GM15510 (cell line): ENCODE measurements around the gene GEMIN7.

Experiments
- POLR2A ChIP-seq: IDR thresholded peaks from 3 replicates; pipeline ENCODE4 v1.6.1; 2011; ENCODE audit warnings: borderline replicate concordance; ENCODE audit not compliant: insufficient read length; ENCODE audit errors: extremely low read depth

The GEMIN7 gene

GRCh38 chr19:45137179-45137761, 58.2 kb downstream of the GEMIN7 start:
- TF ChIP-seq POLR2A: peak; percentile 29

DNA sequence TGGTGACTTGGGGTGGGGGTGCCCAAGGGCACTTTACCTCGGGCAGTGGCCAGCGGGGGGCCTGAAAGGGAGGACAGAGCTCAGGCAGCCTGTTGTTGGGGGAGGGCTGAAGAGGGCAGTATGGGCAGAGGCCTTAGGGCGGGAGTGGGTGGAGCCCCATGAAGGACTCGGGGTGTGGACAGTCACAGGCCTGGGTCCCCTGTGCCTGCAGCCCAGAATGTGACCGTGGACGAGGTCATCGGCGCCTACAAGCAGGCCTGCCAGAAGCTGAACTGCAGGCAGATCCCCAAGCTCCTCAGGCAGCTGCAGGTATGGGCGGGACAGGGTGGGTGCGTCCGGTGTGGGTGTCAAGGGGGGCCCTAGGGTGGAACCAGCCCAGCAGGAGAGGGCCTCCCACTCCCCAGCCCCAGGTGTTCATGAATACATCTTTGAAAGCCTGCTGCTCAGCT, 59.3 kb downstream of the GEMIN7 start:
- no peak for TF ChIP-seq POLR2A

- no peak for TF ChIP-seq POLR2A
Observed at GRCh38 chr19:45139286-45140143, 60.5 kb downstream of the GEMIN7 start.

- TF ChIP-seq POLR2A: no peak
Observed at GRCh38 chr19:45140144-45140503, 61.1 kb downstream of the GEMIN7 start.

- TF ChIP-seq POLR2A: no peak
Observed at GRCh38 chr19:45140533-45140932, 61.5 kb downstream of the GEMIN7 start.
